WI38 (cell line): ENCODE data around the gene SESN2.

Experiments
- H3K4me3 ChIP-seq: 2 replicates; pipeline ENCODE4 v1.5.1; 2011; ENCODE audit warnings: low read depth, mild to moderate bottlenecking, control low read depth, low read length
- CTCF ChIP-seq: IDR thresholded peaks from 2 replicates; pipeline ENCODE4 v1.5.1; 2012; ENCODE audit warnings: low read depth, mild to moderate bottlenecking, control low read depth, low read length

SESN2 gene

DNA sequence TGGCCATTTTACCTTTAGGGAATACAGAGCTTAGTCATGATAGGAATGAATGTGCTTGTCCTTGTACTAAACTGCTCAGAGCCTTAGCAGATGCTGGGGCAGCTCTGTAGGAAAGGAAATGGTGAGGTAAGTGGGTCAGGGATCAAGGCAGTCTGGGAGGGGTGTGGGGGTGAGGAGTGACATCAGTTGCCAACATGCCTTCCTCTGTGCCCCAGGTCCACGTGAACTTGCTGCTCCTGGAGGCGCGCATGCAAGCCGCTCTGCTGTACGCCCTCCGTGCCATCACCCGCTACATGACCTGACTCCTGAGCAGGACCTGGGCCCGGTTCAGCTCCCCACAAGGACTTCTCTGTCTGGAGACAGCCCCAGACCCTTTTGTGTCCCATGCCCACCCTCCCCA is 21.2 kb downstream of the SESN2 start:
- no peak for TF ChIP-seq CTCF
- H3K4me3 ChIP-seq = no peak overlapping the region

- no peak overlapping the region for H3K4me3 ChIP-seq
- TF ChIP-seq CTCF = no peak
Observed at GRCh38 chr1:28280977-28281381, 21.7 kb downstream of the SESN2 start.

DNA sequence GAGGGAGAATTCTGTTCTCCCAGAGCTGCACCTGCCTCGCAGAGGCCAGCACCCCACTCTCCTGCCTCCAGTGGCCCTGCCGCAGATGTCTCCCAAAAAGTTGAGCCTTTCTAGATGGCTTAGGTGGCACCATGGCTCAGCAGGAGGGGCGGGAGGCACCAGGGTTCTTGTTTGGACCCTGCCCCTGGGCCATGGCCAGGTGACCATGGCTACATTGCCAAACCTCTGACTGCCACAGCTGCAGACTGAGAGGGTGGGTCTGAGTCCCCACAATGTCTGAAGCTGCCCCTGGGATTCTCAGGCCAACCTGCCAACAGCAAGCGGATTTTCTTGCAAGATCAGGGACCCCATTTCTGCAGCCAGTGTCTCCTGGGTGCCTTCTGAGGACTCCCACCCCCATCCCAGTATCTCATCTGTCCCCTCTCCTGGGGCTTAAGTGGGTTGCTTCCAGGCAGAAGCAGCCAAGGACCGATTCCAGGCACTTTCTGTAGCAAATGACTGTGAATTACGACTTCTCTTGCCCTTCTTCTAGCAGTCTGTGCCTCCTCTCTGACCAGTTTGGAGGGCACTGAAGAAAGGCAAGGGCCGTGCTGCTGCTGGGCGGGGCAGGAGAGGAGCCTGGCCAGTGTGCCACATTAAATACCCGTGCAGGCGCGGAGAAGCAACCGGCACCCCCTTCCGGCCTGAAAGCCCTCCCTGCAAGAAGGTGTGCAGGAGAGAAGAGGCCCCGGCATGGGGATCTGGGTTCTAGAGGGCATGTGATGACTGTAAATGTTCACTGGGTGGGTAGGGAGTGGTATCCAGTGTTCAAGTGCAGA is 22.5 kb downstream of the SESN2 start:
- TF ChIP-seq CTCF = no peak
- H3K4me3 ChIP-seq = no peak overlapping the region

DNA sequence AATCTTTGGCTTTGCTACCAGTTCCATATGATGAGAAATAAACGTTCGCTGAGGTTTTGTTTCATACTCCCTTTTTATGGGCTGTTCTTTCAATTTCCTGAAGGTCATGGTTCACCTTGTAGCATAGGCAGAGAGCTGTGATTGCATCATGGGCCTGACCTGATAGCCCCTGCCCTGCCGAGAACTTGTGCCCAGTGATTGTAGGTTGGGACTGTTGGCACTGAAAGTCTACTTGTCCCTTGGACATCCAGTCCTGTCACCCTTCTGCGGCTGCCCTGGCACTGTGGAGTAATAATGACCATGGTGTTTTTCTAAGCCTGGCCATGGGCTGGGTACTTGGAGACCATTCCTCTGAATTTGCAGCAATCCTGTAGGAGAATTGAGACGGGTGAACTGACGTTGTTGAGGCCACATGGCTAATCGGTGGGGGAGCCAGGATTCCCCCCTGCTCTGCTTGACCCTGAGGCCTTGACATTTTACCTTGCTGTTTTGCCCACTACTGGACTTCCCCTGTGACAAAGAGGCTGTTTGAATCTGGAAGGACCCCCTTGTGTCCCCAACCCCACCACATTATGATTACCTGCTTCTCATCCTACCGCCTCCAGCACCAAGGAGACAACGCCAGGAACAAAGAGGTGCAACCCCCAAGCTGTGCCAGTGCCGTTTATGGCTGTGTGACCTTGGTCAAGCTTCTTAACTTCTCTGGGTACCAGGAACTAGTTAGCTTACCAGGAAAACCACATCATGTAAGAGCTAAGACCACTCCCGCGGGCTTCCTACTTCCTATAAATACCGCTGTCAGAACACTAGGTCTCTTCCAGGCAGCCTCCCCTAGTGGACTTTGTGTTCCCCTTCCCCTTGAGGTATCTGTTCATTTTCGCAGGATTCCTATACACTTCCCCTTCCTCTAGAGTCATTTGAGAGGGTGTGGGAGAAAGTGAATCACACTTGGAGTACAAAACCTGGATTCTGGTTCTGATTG is 23.4 kb downstream of the SESN2 start:
- no peak overlapping the region for H3K4me3 ChIP-seq
- TF ChIP-seq CTCF = no peak

GRCh38 chr1:28286111-28286510 is 26.8 kb downstream of the SESN2 start:
- no peak for TF ChIP-seq CTCF
- no peak overlapping the region for H3K4me3 ChIP-seq

DNA sequence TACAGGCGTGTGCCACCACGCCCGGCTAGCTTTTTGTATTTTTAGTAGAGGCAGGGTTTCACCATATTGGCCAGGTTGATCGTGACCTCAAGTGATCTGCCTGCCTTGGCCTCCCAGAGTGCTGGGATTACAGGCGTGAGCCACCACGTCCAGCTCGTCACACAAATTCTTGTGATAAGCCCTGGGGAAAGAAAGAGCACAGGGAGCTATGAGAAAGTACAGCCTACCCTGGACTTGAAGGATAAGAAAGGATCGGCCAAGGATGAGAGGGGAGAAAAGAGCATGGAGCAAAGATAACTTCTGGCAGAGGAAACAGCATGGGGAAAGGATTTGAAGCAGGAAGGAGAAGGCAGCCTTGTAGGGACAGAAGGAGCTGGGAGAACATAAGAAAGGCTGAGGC is 29.2 kb downstream of the SESN2 start:
- TF ChIP-seq CTCF = no peak
- H3K4me3 ChIP-seq = no peak overlapping the region

GRCh38 chr1:28290851-28291250 is 31.5 kb downstream of the SESN2 start:
- H3K4me3 ChIP-seq = no peak overlapping the region
- TF ChIP-seq CTCF = no peak
